Fibroblast of lung (primary cell): ENCODE results near the gene EGLN2. TPM values are rescaled to one million over a fixed set of nuclear protein-coding genes. Genes with fewer than 3 reads are reported as not detected.

ENCODE experiments used
- DNase-seq, 2 donors: peaks; one replicate each; pipeline versions ENCODE4 v3.0.0 to v3.0.0-alpha.2; 2010; ENCODE audit warnings: low read depth in 2 of 2
- H2AFZ ChIP-seq: 2 replicates; pipeline ENCODE4 v1.5.1; 2012; ENCODE audit warnings: low read length, control low read depth, inconsistent platforms
- H3K27ac ChIP-seq: 2 replicates; pipeline ENCODE4 v1.5.1; 2011; ENCODE audit warnings: low read length, control low read depth; ENCODE audit not compliant: insufficient read depth
- H3K27me3 ChIP-seq: 2 replicates; pipeline ENCODE4 v1.5.1; 2011; ENCODE audit warnings: mild to moderate bottlenecking, low read length; ENCODE audit not compliant: control insufficient read depth, insufficient read depth
- H3K36me3 ChIP-seq: 2 replicates; pipeline ENCODE4 v1.5.1; 2011; ENCODE audit warnings: low read length; ENCODE audit not compliant: control insufficient read depth, insufficient read depth
- H3K4me1 ChIP-seq: 2 replicates; pipeline ENCODE4 v1.5.1; 2011; ENCODE audit warnings: low read length; ENCODE audit not compliant: control insufficient read depth, insufficient read depth; ENCODE audit errors: extremely low read depth
- H3K4me2 ChIP-seq: 2 replicates; pipeline ENCODE4 v1.5.1; 2011; ENCODE audit warnings: low read length, control low read depth; ENCODE audit not compliant: insufficient read depth; ENCODE audit errors: extremely low read depth
- H3K4me3 ChIP-seq, 4 experiments: fragments of 200-600 bp in 1 of 4; sonication (generic) in 1 of 4; replicated peaks in 1 of 4; 2 replicates each; pipeline ENCODE4 v1.5.1; 2011 to 2016; ENCODE audit warnings: low read length in 4 of 4, low read depth in 3 of 4, mild to moderate bottlenecking in 3 of 4, control low read depth in 2 of 4, inconsistent platforms in 1 of 4, mixed read lengths in 1 of 4; ENCODE audit not compliant: insufficient read depth in 1 of 4; ENCODE audit errors: control extremely low read depth in 1 of 4
- H3K79me2 ChIP-seq: 2 replicates; pipeline ENCODE4 v1.5.1; 2012; ENCODE audit warnings: mild to moderate bottlenecking, low read length, inconsistent platforms; ENCODE audit not compliant: control insufficient read depth, insufficient read depth
- H3K9ac ChIP-seq: 2 replicates; pipeline ENCODE4 v1.5.1; 2011; ENCODE audit warnings: mild to moderate bottlenecking, low read length, control low read depth; ENCODE audit not compliant: insufficient read depth
- H3K9me3 ChIP-seq: 2 replicates; pipeline ENCODE4 v1.5.1; 2012; ENCODE audit warnings: low read depth, low read length; ENCODE audit not compliant: control insufficient read depth, insufficient read depth
- H4K20me1 ChIP-seq: 2 replicates; pipeline ENCODE4 v1.5.1; 2011; ENCODE audit warnings: low read length; ENCODE audit not compliant: control insufficient read depth, insufficient read depth; ENCODE audit errors: extremely low read depth
- CTCF ChIP-seq, 2 donors: IDR thresholded peaks in 1 of 2; conservative IDR thresholded peaks in 1 of 2; 1 replicate in 1 of 2; 2 replicates in 1 of 2; pipeline ENCODE4 v1.5.1; 2011 to 2012; ENCODE audit warnings: low read length in 2 of 2, control low read depth in 1 of 2, inconsistent platforms in 1 of 2, low read depth in 1 of 2, mild to moderate bottlenecking in 1 of 2
- EZH2 ChIP-seq: IDR thresholded peaks from 2 replicates; pipeline ENCODE4 v1.5.1; 2012; ENCODE audit warnings: low read length, control low read depth, mild to moderate bottlenecking; ENCODE audit errors: missing control alignments
- polyA plus RNA-seq, 2 donors: library from polyadenylated mRNA; depleted of rRNA in 1 of 2; stranded (reverse) in 1 of 2; unstranded in 1 of 2; fragments of >200 nt; gene quantifications; 2 replicates each; pipeline ENCODE4 v1.2.1, GENCODE V29; 2011 to 2012; ENCODE audit warnings: missing spikeins in 1 of 2
- total RNA-seq: library from RNA; depleted of rRNA; stranded (reverse); fragments of >200 nt; gene quantifications from 2 replicates; pipeline ENCODE4 v1.2.1, GENCODE V29; 2014

EGLN2 gene
- total and polyA plus RNA-seq, 2 donors (not counting 1 experiment from before 2014, with no cell fraction given) = 27.3 to 106 TPM

- H3K4me2 ChIP-seq = no peak overlapping the region
- no peak overlapping the region for H3K4me3 ChIP-seq
- H3K36me3 ChIP-seq = peaks cover 3% of the 10 kb centered on the region
- H2AFZ ChIP-seq = no peak overlapping the region
- no peaks in the 10 kb centered on the region for H3K9me3 ChIP-seq
- H3K27ac ChIP-seq = no peak overlapping the region
- no peaks in the 10 kb centered on the region for H3K27me3 ChIP-seq
- no peaks in the 10 kb centered on the region for H3K79me2 ChIP-seq
- DNase-seq = no peak
- no peaks in the 10 kb centered on the region for H3K4me1 ChIP-seq
- no peak for TF ChIP-seq EZH2
- TF ChIP-seq CTCF (conservative IDR thresholded peaks at IDR 0.05 in 1 of 2, IDR thresholded peaks at IDR 0.05 in 1 of 2; ENCODE audit: low read depth in 1 of 2, low read length in 2 of 2) = no peak
- H4K20me1 ChIP-seq = no peaks in the 10 kb centered on the region
- H3K9ac ChIP-seq = no peak overlapping the region
These were observed 13.5 kb upstream of the EGLN2 start for GRCh38 chr19:40785526-40785925.

DNA sequence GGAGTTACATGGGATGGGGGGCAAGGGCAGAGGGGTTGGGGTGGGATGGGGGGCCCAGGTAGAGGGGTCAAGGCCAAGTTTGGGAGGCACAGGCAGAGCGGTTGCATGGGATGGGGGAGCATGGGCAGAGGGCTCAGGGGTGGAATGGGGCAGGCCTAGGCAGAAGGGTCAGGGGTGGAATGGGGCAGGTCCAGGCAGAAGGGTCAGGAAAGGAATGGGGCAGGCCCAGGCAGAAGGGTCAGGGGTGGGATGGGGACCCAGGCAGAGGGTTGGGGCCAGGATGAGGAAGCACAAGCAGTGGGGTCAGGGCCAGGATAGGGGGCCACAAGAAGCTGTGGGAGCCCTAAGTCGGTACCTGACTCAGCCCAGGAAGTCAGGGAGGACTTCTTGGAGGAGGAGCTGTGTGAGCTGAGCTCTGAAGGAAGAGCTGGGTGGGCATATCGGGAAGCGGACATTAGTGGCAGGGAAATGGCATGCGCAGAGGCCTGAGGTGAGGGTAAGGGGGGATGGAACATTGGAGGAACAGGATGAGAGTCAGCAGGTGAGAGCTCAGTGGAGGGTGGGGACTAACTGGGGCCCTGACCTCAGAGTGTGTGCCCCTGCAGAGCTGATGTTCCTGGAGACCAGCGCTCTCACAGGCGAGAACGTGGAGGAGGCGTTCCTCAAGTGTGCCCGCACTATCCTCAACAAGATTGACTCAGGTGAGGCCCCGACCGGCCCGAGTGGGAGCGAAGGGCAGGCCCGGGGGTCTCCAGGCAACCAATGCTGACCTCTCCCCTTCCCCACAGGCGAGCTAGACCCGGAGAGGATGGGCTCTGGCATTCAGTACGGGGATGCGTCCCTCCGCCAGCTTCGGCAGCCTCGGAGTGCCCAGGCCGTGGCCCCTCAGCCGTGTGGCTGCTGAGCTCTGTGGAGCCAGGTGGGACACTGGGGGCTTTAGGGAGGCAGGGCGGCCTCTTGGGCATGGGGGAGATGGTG, 12.6 kb upstream of the EGLN2 start:
- Histone ChIP-seq H3K79me2 (no peaks in the 10 kb centered on the region), H2AFZ (no peak overlapping the region), H3K9ac (no peak overlapping the region), H3K4me2 (no peak overlapping the region), H4K20me1 (no peaks in the 10 kb centered on the region), H3K4me3 (no peak overlapping the region), H3K27me3 (no peaks in the 10 kb centered on the region), H3K4me1 (no peaks in the 10 kb centered on the region), H3K9me3 (no peaks in the 10 kb centered on the region), H3K36me3 (peaks cover 3% of the 10 kb centered on the region), H3K27ac (no peak overlapping the region)
- no peak for DNase-seq
- TF ChIP-seq CTCF (conservative IDR thresholded peaks at IDR 0.05 in 1 of 2, IDR thresholded peaks at IDR 0.05 in 1 of 2; ENCODE audit: low read depth in 1 of 2, low read length in 2 of 2) (no peak), EZH2 (no peak)

GRCh38 chr19:40791349-40791748, 7.6 kb upstream of the EGLN2 start:
- Histone ChIP-seq H3K9me3 (no peaks in the 10 kb centered on the region), H3K79me2 (no peaks in the 10 kb centered on the region), H3K4me1 (no peaks in the 10 kb centered on the region), H4K20me1 (no peaks in the 10 kb centered on the region), H3K4me3 (no peak overlapping the region), H3K4me2 (no peak overlapping the region), H3K27ac (no peak overlapping the region), H3K36me3 (peaks cover 3% of the 10 kb centered on the region), H3K9ac (no peak overlapping the region), H3K27me3 (no peaks in the 10 kb centered on the region), H2AFZ (no peak overlapping the region)
- TF ChIP-seq EZH2 (no peak), CTCF (conservative IDR thresholded peaks at IDR 0.05 in 1 of 2, IDR thresholded peaks at IDR 0.05 in 1 of 2; ENCODE audit: low read depth in 1 of 2, low read length in 2 of 2) (no peak)
- no peak for DNase-seq
